ENCODE data around the gene SLC48A1.
"Not testable (repeated sequence)": the region's sequence is repeated elsewhere in the genome, so short reads cannot be mapped to it uniquely, and the experiment has no call there.

SLC48A1 gene

GRCh38 chr12:47791351-47791746 is 18.3 kb downstream of the SLC48A1 start:
- DNase-seq (ENCODE audit: low read depth, low spot score): no peak

- no peak for DNase-seq (ENCODE audit: low read depth, low spot score)
These were observed 18.8 kb downstream of the SLC48A1 start for GRCh38 chr12:47791874-47792273.

- no peak for DNase-seq (ENCODE audit: low read depth, low spot score)
These were observed 20.1 kb downstream of the SLC48A1 start for GRCh38 chr12:47793015-47793681.

GRCh38 chr12:47794679-47795078 is 21.6 kb downstream of the SLC48A1 start:
- no peak for DNase-seq (ENCODE audit: low read depth, low spot score)

- no peak for DNase-seq (ENCODE audit: low read depth, low spot score)
These were observed 22.2 kb downstream of the SLC48A1 start for GRCh38 chr12:47795121-47795813.

- no peak for DNase-seq (ENCODE audit: low read depth, low spot score)
These were observed 22.9 kb downstream of the SLC48A1 start for GRCh38 chr12:47795814-47796411.

GRCh38 chr12:47797441-47797840 is 24.4 kb downstream of the SLC48A1 start:
- no peak for DNase-seq (ENCODE audit: low read depth, low spot score)

GRCh38 chr12:47798382-47798948 is 25.4 kb downstream of the SLC48A1 start:
- no peak for DNase-seq (ENCODE audit: low read depth, low spot score)

GRCh38 chr12:47799357-47799955 is 26.4 kb downstream of the SLC48A1 start:
- DNase-seq (ENCODE audit: low read depth, low spot score): no peak

- DNase-seq (ENCODE audit: low read depth, low spot score): no peak
These were observed 27.5 kb downstream of the SLC48A1 start for GRCh38 chr12:47800582-47800981.

- DNase-seq (ENCODE audit: low read depth, low spot score): no peak
These were observed 28.3 kb downstream of the SLC48A1 start for GRCh38 chr12:47801170-47801903.

GRCh38 chr12:47801904-47802246 is 28.8 kb downstream of the SLC48A1 start:
- no peak for DNase-seq (ENCODE audit: low read depth, low spot score)

- DNase-seq (ENCODE audit: low read depth, low spot score): no peak
These were observed 29.3 kb downstream of the SLC48A1 start for GRCh38 chr12:47802312-47802711.

GRCh38 chr12:47803191-47803875 is 30.3 kb downstream of the SLC48A1 start:
- no peak for DNase-seq (ENCODE audit: low read depth, low spot score)

- DNase-seq (ENCODE audit: low read depth, low spot score): no peak
These were observed 31.1 kb downstream of the SLC48A1 start for GRCh38 chr12:47804171-47804570.

- no peak for DNase-seq (ENCODE audit: low read depth, low spot score)
These were observed 32.4 kb downstream of the SLC48A1 start for GRCh38 chr12:47805417-47805816.

GRCh38 chr12:47807338-47807737 is 34.3 kb downstream of the SLC48A1 start:
- no peak for DNase-seq (ENCODE audit: low read depth, low spot score)

- no peak for DNase-seq (ENCODE audit: low read depth, low spot score)
These were observed 35.0 kb downstream of the SLC48A1 start for GRCh38 chr12:47808050-47808449.

- no peak for DNase-seq (ENCODE audit: low read depth, low spot score)
These were observed 35.7 kb downstream of the SLC48A1 start for GRCh38 chr12:47808574-47809365.

- not testable (repeated sequence) for DNase-seq (ENCODE audit: low read depth, low spot score)
These were observed 36.5 kb downstream of the SLC48A1 start for GRCh38 chr12:47809518-47809917.

Data from iPS DF 19.7 (cell line).